Ectodermal cell (in vitro differentiated cells): Measurements from ENCODE around the gene C15orf39.

Experiments
- H3K27ac ChIP-seq: 2 replicates; pipeline ENCODE4 v1.7.0; 2013; ENCODE audit warnings: mild to moderate bottlenecking, low read depth, low read length; ENCODE audit not compliant: insufficient read depth, poor library complexity, severe bottlenecking
- H3K27me3 ChIP-seq: 2 replicates; pipeline ENCODE4 v1.7.0; 2013; ENCODE audit warnings: mild to moderate bottlenecking, low read length; ENCODE audit not compliant: insufficient read depth, control insufficient read depth, poor library complexity, severe bottlenecking
- H3K36me3 ChIP-seq: one replicate; pipeline ENCODE4 v1.7.0; 2013; ENCODE audit warnings: low read length; ENCODE audit not compliant: control insufficient read depth, insufficient read depth
- H3K4me1 ChIP-seq: one replicate; pipeline ENCODE4 v1.7.0; 2013; ENCODE audit warnings: low read length; ENCODE audit not compliant: control insufficient read depth, insufficient read depth
- H3K4me3 ChIP-seq: 2 replicates; pipeline ENCODE4 v1.7.0; 2013; ENCODE audit warnings: low read depth, low read length, control low read depth; ENCODE audit not compliant: insufficient read depth
- H3K9me3 ChIP-seq: 2 replicates; pipeline ENCODE4 v1.7.0; 2013; ENCODE audit warnings: mild to moderate bottlenecking, low read length, moderate library complexity; ENCODE audit not compliant: control insufficient read depth
- WGBS, 2 experiments: methylation state at CpG; one replicate each; pipeline ENCODE4 v1.1.7; 2013; ENCODE audit warnings: missing lambda C conversion rate in 2 of 2; 5-methylcytosine and 5-hydroxymethylcytosine counted together

C15orf39 gene

GRCh38 chr15:75204340-75205063 is 2.8 kb downstream of the C15orf39 start:
- H3K27ac ChIP-seq, result no peak overlapping the region
- H3K27me3 ChIP-seq, result peaks cover 42% of the 10 kb centered on the region
- 32% methylated on average over 10 of the region's 10 CpGs for WGBS, 2 experiments
- no peak overlapping the region for H3K4me3 ChIP-seq
- H3K4me1 ChIP-seq, result peaks cover 12% of the 10 kb centered on the region
- H3K36me3 ChIP-seq, result peaks cover 3% of the 10 kb centered on the region
- no peaks in the 10 kb centered on the region for H3K9me3 ChIP-seq

- Histone ChIP-seq H3K9me3 (no peaks in the 10 kb centered on the region), H3K27me3 (peaks cover 37% of the 10 kb centered on the region), H3K36me3 (peaks cover 3% of the 10 kb centered on the region), H3K27ac (no peak overlapping the region), H3K4me3 (no peak overlapping the region), H3K4me1 (peaks cover 12% of the 10 kb centered on the region)
- 56 to 66% methylated on average over 3 of the region's 3 CpGs for WGBS, 2 experiments
Observed at GRCh38 chr15:75205064-75205395, 3.3 kb downstream of the C15orf39 start.

GRCh38 chr15:75206006-75206405 is 4.3 kb downstream of the C15orf39 start:
- H3K4me1 ChIP-seq, result peaks cover 4% of the 10 kb centered on the region
- H3K27me3 ChIP-seq, result peaks cover 27% of the 10 kb centered on the region
- 94 to 96% methylated on average over 11 of the region's 11 CpGs for WGBS, 2 experiments
- H3K4me3 ChIP-seq, result no peak overlapping the region
- H3K36me3 ChIP-seq, result peaks cover 7% of the 10 kb centered on the region
- H3K27ac ChIP-seq, result no peak overlapping the region
- H3K9me3 ChIP-seq, result no peaks in the 10 kb centered on the region

- no peaks in the 10 kb centered on the region for H3K9me3 ChIP-seq
- 88 to 89% methylated on average over 19 of the region's 19 CpGs for WGBS, 2 experiments
- H3K4me1 ChIP-seq, result no peaks in the 10 kb centered on the region
- H3K36me3 ChIP-seq, result peaks cover 7% of the 10 kb centered on the region
- H3K4me3 ChIP-seq, result no peak overlapping the region
- no peak overlapping the region for H3K27ac ChIP-seq
- peaks cover 22% of the 10 kb centered on the region for H3K27me3 ChIP-seq
Observed at GRCh38 chr15:75206803-75207617, 5.3 kb downstream of the C15orf39 start.

GRCh38 chr15:75207618-75208500 is 6.2 kb downstream of the C15orf39 start:
- WGBS, 2 experiments, result 95 to 96% methylated on average over 20 of the region's 20 CpGs
- no peaks in the 10 kb centered on the region for H3K4me1 ChIP-seq
- peaks cover 7% of the 10 kb centered on the region for H3K36me3 ChIP-seq
- H3K4me3 ChIP-seq, result no peak overlapping the region
- H3K9me3 ChIP-seq, result no peaks in the 10 kb centered on the region
- H3K27ac ChIP-seq, result no peak overlapping the region
- peaks cover 13% of the 10 kb centered on the region for H3K27me3 ChIP-seq

- WGBS, 2 experiments, result 94 to 96% methylated on average over 32 of the region's 32 CpGs
Observed at GRCh38 chr15:75208501-75209288, 7.0 kb downstream of the C15orf39 start.

GRCh38 chr15:75209289-75209676 is 7.6 kb downstream of the C15orf39 start:
- no peaks in the 10 kb centered on the region for H3K4me1 ChIP-seq
- 93 to 95% methylated on average over 8 of the region's 8 CpGs for WGBS, 2 experiments
- H3K4me3 ChIP-seq, result no peak overlapping the region
- H3K9me3 ChIP-seq, result no peaks in the 10 kb centered on the region
- H3K36me3 ChIP-seq, result peaks cover 7% of the 10 kb centered on the region
- H3K27ac ChIP-seq, result no peak overlapping the region
- no peaks in the 10 kb centered on the region for H3K27me3 ChIP-seq

More at GRCh38 chr15:75208501-75209288, 7.0 kb downstream of the C15orf39 start:
- Histone ChIP-seq H3K9me3 (no peaks in the 10 kb centered on the region), H3K4me1 (no peaks in the 10 kb centered on the region), H3K27ac (no peak overlapping the region), H3K4me3 (no peak overlapping the region), H3K27me3 (peaks cover 5% of the 10 kb centered on the region), H3K36me3 (peaks cover 7% of the 10 kb centered on the region)

- Histone ChIP-seq H3K27me3 (no peaks in the 10 kb centered on the region), H3K4me1 (peaks cover 4% of the 10 kb centered on the region), H3K9me3 (no peaks in the 10 kb centered on the region), H3K4me3 (no peak overlapping the region), H3K36me3 (peaks cover 7% of the 10 kb centered on the region), H3K27ac (no peak overlapping the region)
- WGBS, 2 experiments, result 90 to 94% methylated on average over 7 of the region's 7 CpGs
Observed at GRCh38 chr15:75210811-75211230, 9.1 kb downstream of the C15orf39 start.

- peaks cover 4% of the 10 kb centered on the region for H3K4me1 ChIP-seq
- no peaks in the 10 kb centered on the region for H3K27me3 ChIP-seq
- H3K9me3 ChIP-seq, result no peaks in the 10 kb centered on the region
- H3K27ac ChIP-seq, result no peak overlapping the region
- WGBS, 2 experiments, result 91 to 92% methylated on average over 9 of the region's 9 CpGs
- H3K4me3 ChIP-seq, result no peak overlapping the region
- peaks cover 7% of the 10 kb centered on the region for H3K36me3 ChIP-seq
Observed at GRCh38 chr15:75211436-75212199, 9.9 kb downstream of the C15orf39 start.
